GM23338 (cell line): Measurements from ENCODE around the gene RTEL1.

ENCODE experiments used
- EZH2 ChIP-seq: fragments of 200-600 bp; sonication (generic); IDR thresholded peaks from one replicate; pipeline ENCODE4 v1.8.0; 2017; ENCODE audit warnings: antibody characterized with exemption, mild to moderate bottlenecking, low read depth; ENCODE audit not compliant: unreplicated experiment
- EZH2phosphoT487 ChIP-seq: fragments of 200-600 bp; sonication (generic); IDR thresholded peaks from one replicate; pipeline ENCODE4 v1.8.1; 2018; ENCODE audit warnings: antibody characterized with exemption; ENCODE audit not compliant: unreplicated experiment
- STAT1 ChIP-seq: IDR thresholded peaks from one replicate; pipeline ENCODE4 v1.6.1; 2016; ENCODE audit warnings: antibody characterized with exemption; ENCODE audit not compliant: unreplicated experiment
- TF ChIP-seq, protein P1 (sequence below), 2 experiments: fragments of 200-600 bp in 1 of 2; sonication (generic) in 1 of 2; conservative IDR thresholded peaks; 2 replicates each; pipeline versions ENCODE4 v1.5.1 to v1.6.1; 2016 to 2017; ENCODE audit warnings: antibody characterized with exemption in 2 of 2, low read depth in 2 of 2, mild to moderate bottlenecking in 2 of 2, moderate library complexity in 1 of 2

DNA sequence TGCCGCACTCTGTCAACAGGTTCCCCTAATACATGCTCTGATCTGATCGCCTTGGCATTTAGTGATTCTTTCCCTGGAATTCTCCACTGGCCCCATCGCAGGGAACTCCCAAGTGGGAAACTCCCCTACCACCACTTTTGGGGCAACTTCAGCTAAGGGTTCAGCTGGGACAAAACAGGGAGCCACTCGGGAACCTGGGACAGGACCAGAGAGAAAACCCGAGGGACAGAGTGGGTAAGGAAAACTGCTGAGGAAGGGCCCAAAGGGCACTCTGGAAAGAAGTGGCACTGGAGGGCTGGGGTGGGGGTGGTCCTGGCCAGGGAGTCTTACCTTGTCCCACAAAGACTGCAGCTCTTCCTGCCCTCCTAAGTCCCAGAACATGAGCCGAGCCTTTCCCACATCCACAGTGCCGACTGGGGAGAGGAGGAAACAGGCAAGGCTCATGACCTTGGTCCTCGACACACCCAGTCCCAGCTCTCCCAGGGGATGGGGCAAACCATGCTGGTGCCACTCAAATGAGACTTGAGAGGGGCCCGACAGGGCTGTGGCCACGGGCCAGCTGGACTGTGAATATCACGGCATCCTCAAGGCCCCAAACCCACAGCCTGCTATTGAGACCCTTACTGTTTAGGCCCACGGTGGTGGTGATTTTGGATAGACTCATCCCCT is 48.0 kb downstream of the RTEL1 start:
- no peak for TF ChIP-seq EZH2phosphoT487
- no peak for TF ChIP-seq EZH2
- TF ChIP-seq STAT1 = no peak
- TF ChIP-seq, protein P1, sequence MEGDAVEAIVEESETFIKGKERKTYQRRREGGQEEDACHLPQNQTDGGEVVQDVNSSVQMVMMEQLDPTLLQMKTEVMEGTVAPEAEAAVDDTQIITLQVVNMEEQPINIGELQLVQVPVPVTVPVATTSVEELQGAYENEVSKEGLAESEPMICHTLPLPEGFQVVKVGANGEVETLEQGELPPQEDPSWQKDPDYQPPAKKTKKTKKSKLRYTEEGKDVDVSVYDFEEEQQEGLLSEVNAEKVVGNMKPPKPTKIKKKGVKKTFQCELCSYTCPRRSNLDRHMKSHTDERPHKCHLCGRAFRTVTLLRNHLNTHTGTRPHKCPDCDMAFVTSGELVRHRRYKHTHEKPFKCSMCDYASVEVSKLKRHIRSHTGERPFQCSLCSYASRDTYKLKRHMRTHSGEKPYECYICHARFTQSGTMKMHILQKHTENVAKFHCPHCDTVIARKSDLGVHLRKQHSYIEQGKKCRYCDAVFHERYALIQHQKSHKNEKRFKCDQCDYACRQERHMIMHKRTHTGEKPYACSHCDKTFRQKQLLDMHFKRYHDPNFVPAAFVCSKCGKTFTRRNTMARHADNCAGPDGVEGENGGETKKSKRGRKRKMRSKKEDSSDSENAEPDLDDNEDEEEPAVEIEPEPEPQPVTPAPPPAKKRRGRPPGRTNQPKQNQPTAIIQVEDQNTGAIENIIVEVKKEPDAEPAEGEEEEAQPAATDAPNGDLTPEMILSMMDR (conservative IDR thresholded peaks at IDR 0.05; ENCODE audit: low read depth in 2 of 2) = no peak
